Measurements from ENCODE around the gene TBL3.
A peak's percentile ranks its signal among the peaks of the same experiment; 100 is the strongest.

The TBL3 gene

GRCh38 chr16:1965396-1966001 lies 6.4 kb upstream of the TBL3 start:
- DNase-seq: no peak

- DNase-seq: no peak
These were observed 5.4 kb upstream of the TBL3 start, which contains the start of gene RNF151 for GRCh38 chr16:1966460-1966859. Gene RNF151 (plus strand): TSS chr16:1966856. CDS start chr16:1966882, 26 bp downstream.

GRCh38 chr16:1968146-1968953 lies 3.5 kb upstream of the TBL3 start:
- no peak for DNase-seq

GRCh38 chr16:1972490-1972877 lies 631 bp downstream of the TBL3 start:
- no peak for DNase-seq

GRCh38 chr16:1973461-1974156 lies 1.8 kb downstream of the TBL3 start:
- DNase-seq: no peak

- DNase-seq: no peak
These were observed 2.6 kb downstream of the TBL3 start for GRCh38 chr16:1974157-1975070.

GRCh38 chr16:1975432-1976215 lies 3.8 kb downstream of the TBL3 start:
- DNase-seq: no peak

GRCh38 chr16:1976216-1976520 lies 4.3 kb downstream of the TBL3 start:
- DNase-seq: no peak

GRCh38 chr16:1976951-1977874 lies 5.4 kb downstream of the TBL3 start:
- no peak for DNase-seq

GRCh38 chr16:1977875-1978268 lies 6.0 kb downstream of the TBL3 start:
- DNase-seq: no peak

GRCh38 chr16:1978476-1979120 lies 6.7 kb downstream of the TBL3 start:
- DNase-seq: no peak

GRCh38 chr16:1979271-1980029 lies 7.6 kb downstream of the TBL3 start:
- DNase-seq: no peak

GRCh38 chr16:1980030-1980769 lies 8.3 kb downstream of the TBL3 start:
- no peak for DNase-seq

- no peak for DNase-seq
These were observed 8.9 kb downstream of the TBL3 start for GRCh38 chr16:1980770-1981087.

GRCh38 chr16:1981398-1981836 lies 9.6 kb downstream of the TBL3 start, which contains the start of gene NOXO1:
Gene NOXO1 (minus strand): TSS chr16:1981469. CDS start chr16:1981179, 290 bp downstream.
- DNase-seq: no peak

GRCh38 chr16:1982013-1982433 lies 10.2 kb downstream of the TBL3 start:
- no peak for DNase-seq

GRCh38 chr16:1982991-1983543 lies 11.2 kb downstream of the TBL3 start:
- no peak for DNase-seq

- peak; percentile 74 for DNase-seq
These were observed 11.9 kb downstream of the TBL3 start, which contains the start of gene GFER for GRCh38 chr16:1983544-1984346. Gene GFER (plus strand): TSS chr16:1984193. CDS start chr16:1984219, 26 bp downstream.
